ENCODE results near the gene VPS52. TPM values are rescaled to one million over a fixed set of nuclear protein-coding genes. Genes with fewer than 3 reads are reported as not detected.

The VPS52 gene
- polyA plus RNA-seq, 1 donor from 2014 or later, result 29.1 TPM

DNA sequence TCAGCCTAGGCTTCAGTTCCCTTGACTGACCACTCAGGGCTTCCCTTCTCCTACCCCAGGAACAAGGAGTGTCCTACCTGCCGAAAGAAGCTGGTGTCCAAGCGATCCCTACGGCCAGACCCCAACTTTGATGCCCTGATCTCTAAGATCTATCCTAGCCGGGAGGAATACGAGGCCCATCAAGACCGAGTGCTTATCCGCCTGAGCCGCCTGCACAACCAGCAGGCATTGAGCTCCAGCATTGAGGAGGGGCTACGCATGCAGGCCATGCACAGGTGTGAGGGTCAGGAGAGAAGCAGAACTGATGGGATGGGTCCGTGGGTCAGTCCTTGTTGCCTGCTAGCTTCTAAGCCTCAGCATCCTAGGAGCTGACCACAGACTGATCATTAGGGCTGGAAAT lies 61.8 kb downstream of the VPS52 start:
- Histone ChIP-seq H3K9ac (ENCODE audit: low read length) (no peak overlapping the region), H3K9me2 (ENCODE audit: insufficient read depth, low read length) (no peaks in the 10 kb centered on the region), H3K4me3 (ENCODE audit: low read length) (peak overlapping the region; percentile 94), H3K79me2 (replicated peaks; ENCODE audit: insufficient read depth, low read length) (peaks cover 22% of the 10 kb centered on the region), H2AFZ (ENCODE audit: low read depth, low read length) (no peak overlapping the region), H3K9me3 (ENCODE audit: low read length) (no peaks in the 10 kb centered on the region), H3K4me2 (ENCODE audit: low read length) (no peak overlapping the region), H3K27me3 (ENCODE audit: insufficient read depth, low read depth, low read length) (peaks cover 5% of the 10 kb centered on the region), H3K36me3 (ENCODE audit: insufficient read depth, low read length) (peaks cover 6% of the 10 kb centered on the region), H4K20me1 (ENCODE audit: insufficient read depth) (no peaks in the 10 kb centered on the region), H3F3A (ENCODE audit: insufficient read depth, low read length, poor library complexity, severe bottlenecking) (no peaks in the 10 kb centered on the region), H3K27ac (ENCODE audit: low read length) (no peak overlapping the region)
- TF ChIP-seq RAD21 (conservative IDR thresholded peaks at IDR 0.05), result no peak
- TF ChIP-seq POLR2AphosphoS5 (IDR thresholded peaks at IDR 0.05), result no peak
- TF ChIP-seq, protein P1, sequence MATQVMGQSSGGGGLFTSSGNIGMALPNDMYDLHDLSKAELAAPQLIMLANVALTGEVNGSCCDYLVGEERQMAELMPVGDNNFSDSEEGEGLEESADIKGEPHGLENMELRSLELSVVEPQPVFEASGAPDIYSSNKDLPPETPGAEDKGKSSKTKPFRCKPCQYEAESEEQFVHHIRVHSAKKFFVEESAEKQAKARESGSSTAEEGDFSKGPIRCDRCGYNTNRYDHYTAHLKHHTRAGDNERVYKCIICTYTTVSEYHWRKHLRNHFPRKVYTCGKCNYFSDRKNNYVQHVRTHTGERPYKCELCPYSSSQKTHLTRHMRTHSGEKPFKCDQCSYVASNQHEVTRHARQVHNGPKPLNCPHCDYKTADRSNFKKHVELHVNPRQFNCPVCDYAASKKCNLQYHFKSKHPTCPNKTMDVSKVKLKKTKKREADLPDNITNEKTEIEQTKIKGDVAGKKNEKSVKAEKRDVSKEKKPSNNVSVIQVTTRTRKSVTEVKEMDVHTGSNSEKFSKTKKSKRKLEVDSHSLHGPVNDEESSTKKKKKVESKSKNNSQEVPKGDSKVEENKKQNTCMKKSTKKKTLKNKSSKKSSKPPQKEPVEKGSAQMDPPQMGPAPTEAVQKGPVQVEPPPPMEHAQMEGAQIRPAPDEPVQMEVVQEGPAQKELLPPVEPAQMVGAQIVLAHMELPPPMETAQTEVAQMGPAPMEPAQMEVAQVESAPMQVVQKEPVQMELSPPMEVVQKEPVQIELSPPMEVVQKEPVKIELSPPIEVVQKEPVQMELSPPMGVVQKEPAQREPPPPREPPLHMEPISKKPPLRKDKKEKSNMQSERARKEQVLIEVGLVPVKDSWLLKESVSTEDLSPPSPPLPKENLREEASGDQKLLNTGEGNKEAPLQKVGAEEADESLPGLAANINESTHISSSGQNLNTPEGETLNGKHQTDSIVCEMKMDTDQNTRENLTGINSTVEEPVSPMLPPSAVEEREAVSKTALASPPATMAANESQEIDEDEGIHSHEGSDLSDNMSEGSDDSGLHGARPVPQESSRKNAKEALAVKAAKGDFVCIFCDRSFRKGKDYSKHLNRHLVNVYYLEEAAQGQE (IDR thresholded peaks at IDR 0.05; ENCODE audit: borderline replicate concordance), result no peak
- no peak for TF ChIP-seq MXI1 (conservative IDR thresholded peaks at IDR 0.05; ENCODE audit: poor library complexity, severe bottlenecking)
- no peak for TF ChIP-seq EP300 (conservative IDR thresholded peaks at IDR 0.05; ENCODE audit: poor library complexity, severe bottlenecking)
- no peak for TF ChIP-seq EZH2 (IDR thresholded peaks at IDR 0.05; ENCODE audit: borderline replicate concordance, insufficient read depth, low read length, poor library complexity, severe bottlenecking)
- TF ChIP-seq, protein P2, sequence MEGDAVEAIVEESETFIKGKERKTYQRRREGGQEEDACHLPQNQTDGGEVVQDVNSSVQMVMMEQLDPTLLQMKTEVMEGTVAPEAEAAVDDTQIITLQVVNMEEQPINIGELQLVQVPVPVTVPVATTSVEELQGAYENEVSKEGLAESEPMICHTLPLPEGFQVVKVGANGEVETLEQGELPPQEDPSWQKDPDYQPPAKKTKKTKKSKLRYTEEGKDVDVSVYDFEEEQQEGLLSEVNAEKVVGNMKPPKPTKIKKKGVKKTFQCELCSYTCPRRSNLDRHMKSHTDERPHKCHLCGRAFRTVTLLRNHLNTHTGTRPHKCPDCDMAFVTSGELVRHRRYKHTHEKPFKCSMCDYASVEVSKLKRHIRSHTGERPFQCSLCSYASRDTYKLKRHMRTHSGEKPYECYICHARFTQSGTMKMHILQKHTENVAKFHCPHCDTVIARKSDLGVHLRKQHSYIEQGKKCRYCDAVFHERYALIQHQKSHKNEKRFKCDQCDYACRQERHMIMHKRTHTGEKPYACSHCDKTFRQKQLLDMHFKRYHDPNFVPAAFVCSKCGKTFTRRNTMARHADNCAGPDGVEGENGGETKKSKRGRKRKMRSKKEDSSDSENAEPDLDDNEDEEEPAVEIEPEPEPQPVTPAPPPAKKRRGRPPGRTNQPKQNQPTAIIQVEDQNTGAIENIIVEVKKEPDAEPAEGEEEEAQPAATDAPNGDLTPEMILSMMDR (IDR thresholded peaks at IDR 0.05; ENCODE audit: poor library complexity, severe bottlenecking), result no peak
- no peak for TF ChIP-seq SMC3 (conservative IDR thresholded peaks at IDR 0.05; ENCODE audit: poor library complexity)
- TF ChIP-seq TAF1 (IDR thresholded peaks at IDR 0.05; ENCODE audit: low read depth), result no peak

DNA sequence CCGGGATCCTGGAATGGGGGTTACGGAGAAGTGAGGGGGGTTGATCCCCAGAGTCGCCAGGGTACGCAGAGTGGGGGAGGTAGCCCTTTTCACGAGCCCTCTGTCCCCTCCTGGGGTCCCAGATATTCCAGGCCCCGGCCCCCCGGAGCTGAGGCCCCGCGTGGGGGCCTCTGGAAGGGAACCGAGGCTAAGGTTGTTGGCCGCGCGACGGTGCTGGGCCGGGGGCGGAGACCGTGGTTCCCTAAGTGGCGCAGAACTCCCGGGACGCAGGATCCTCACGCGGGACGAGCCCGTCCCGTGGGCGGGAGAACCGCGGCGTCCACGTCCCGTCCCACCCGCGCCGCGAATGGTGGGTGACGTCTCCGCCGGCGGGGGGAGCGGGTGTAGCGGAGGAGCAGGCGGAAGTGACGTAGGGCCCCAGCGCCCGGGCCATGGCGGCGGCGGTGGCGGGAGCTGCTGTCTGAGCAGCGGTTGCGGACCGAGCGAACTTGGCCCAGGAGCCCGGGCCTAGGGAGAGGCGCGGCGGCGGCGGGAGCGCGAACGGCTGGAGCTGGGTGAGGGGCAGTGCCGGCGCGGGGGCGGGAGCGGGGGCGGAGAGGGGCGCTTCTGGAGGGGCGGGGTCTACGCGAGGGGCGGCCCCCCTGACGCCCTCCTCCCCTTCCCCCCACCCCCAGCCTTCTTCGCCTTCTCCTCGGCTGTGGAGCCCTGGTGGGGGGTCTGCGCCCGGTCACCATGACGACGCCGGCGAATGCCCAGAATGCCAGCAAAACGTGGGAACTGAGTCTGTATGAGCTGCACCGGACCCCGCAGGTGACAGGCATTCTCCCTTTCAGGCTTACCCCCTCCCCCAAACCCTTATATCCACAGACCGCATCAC lies 63.3 kb downstream of the VPS52 start, which contains the start of gene RING1:
Gene RING1, plus strand, starts transcription at position 410 of the 877 bp plus-strand sequence. Its CDS starts 323 bp downstream, at position 733.
- Histone ChIP-seq H2AFZ (ENCODE audit: low read depth, low read length) (peak within 1 kb of the TSS; percentile 88), H3K27me3 (ENCODE audit: insufficient read depth, low read depth, low read length) (peaks cover 3% of the 10 kb centered on the region), H3K9me3 (ENCODE audit: low read length) (no peaks in the 10 kb centered on the region), H3K9ac (ENCODE audit: low read length) (peak within 1 kb of the TSS; percentile 99), H3K27ac (ENCODE audit: low read length) (peak within 1 kb of the TSS; percentile 96), H3K79me2 (replicated peaks; ENCODE audit: insufficient read depth, low read length) (peaks cover 29% of the 10 kb centered on the region), H3K4me3 (ENCODE audit: low read length) (peak within 1 kb of the TSS; percentile 94), H3F3A (ENCODE audit: insufficient read depth, low read length, poor library complexity, severe bottlenecking) (no peaks in the 10 kb centered on the region), H3K4me2 (ENCODE audit: low read length) (peak within 1 kb of the TSS; percentile 98), H4K20me1 (ENCODE audit: insufficient read depth) (no peaks in the 10 kb centered on the region), H3K9me2 (ENCODE audit: insufficient read depth, low read length) (no peaks in the 10 kb centered on the region), H3K36me3 (ENCODE audit: insufficient read depth, low read length) (peaks cover 11% of the 10 kb centered on the region)
- TF ChIP-seq EP300 (conservative IDR thresholded peaks at IDR 0.05; ENCODE audit: poor library complexity, severe bottlenecking), result peak; percentile 86
- TF ChIP-seq SMC3 (conservative IDR thresholded peaks at IDR 0.05; ENCODE audit: poor library complexity), result no peak
- TF ChIP-seq, protein P2 (IDR thresholded peaks at IDR 0.05; ENCODE audit: poor library complexity, severe bottlenecking), result peak; percentile 11
- TF ChIP-seq, protein P1 (IDR thresholded peaks at IDR 0.05; ENCODE audit: borderline replicate concordance), result peak; percentile 67
- peak; percentile 100 for TF ChIP-seq POLR2AphosphoS5 (IDR thresholded peaks at IDR 0.05)
- peak; percentile 85 for TF ChIP-seq MXI1 (conservative IDR thresholded peaks at IDR 0.05; ENCODE audit: poor library complexity, severe bottlenecking)
- TF ChIP-seq RAD21 (conservative IDR thresholded peaks at IDR 0.05), result no peak
- TF ChIP-seq TAF1 (IDR thresholded peaks at IDR 0.05; ENCODE audit: low read depth), result peak; percentile 87
- no peak for TF ChIP-seq EZH2 (IDR thresholded peaks at IDR 0.05; ENCODE audit: borderline replicate concordance, insufficient read depth, low read length, poor library complexity, severe bottlenecking)

Data from neural cell (in vitro differentiated cells).